WTC11 (cell line): Measurements from ENCODE around the gene BOC. TPM values are rescaled to one million over a fixed set of nuclear protein-coding genes. Genes with fewer than 3 reads are reported as not detected.

Experiments used
- ATAC-seq: fragments of 200-7000 bp; cut with Tn5 transposase; 2 replicates; pipeline ENCODE4 v1.10.0; 2021; ENCODE audit warnings: mild to moderate bottlenecking, moderate library complexity
- CTCF ChIA-PET: fragments of 300-600 bp; sonication (Branson Sonifier 250); formaldehyde crosslinking; loops from one replicate; lab custom pipeline; 2021; ENCODE audit warnings: antibody characterized with exemption; lab: Charles Lee
- POLR2A ChIA-PET: fragments of 350-600 bp; sonication (Branson Sonifier 250); formaldehyde crosslinking; loops from one replicate; lab custom pipeline; 2021; ENCODE audit warnings: antibody characterized with exemption; lab: Charles Lee
- DNase-seq: peaks from one replicate; pipeline ENCODE4 v3.0.0; 2021; ENCODE audit warnings: low spot score
- H3K27ac Mint-ChIP-seq: 2 replicates; pipeline ENCODE4 v1.8.0; 2021; ENCODE audit warnings: mixed read lengths
- H3K27me3 Mint-ChIP-seq: 2 replicates; pipeline ENCODE4 v1.8.0; 2021; ENCODE audit warnings: low read depth, mild to moderate bottlenecking, moderate library complexity, mixed read lengths
- H3K36me3 Mint-ChIP-seq: 2 replicates; pipeline ENCODE4 v1.8.0; 2021; ENCODE audit warnings: mixed read lengths
- H3K4me1 Mint-ChIP-seq: 2 replicates; pipeline ENCODE4 v1.8.0; 2022; ENCODE audit warnings: mixed read lengths
- H3K4me3 Mint-ChIP-seq: 2 replicates; pipeline ENCODE4 v1.8.0; 2021; ENCODE audit warnings: mild to moderate bottlenecking, moderate library complexity, mixed read lengths
- H3K9me3 Mint-ChIP-seq: 2 replicates; pipeline ENCODE4 v1.8.0; 2021; ENCODE audit warnings: mixed read lengths
- E2F4 ChIP-seq: sonication (generic); formaldehyde crosslinking; IDR thresholded peaks from 2 replicates; pipeline ENCODE4 v1.8.1; 2022; ENCODE audit warnings: low read depth, mild to moderate bottlenecking, moderate library complexity, missing genetic modification reagents, borderline replicate concordance
- ELF4 ChIP-seq: sonication (generic); formaldehyde crosslinking; IDR thresholded peaks from 2 replicates; pipeline ENCODE4 v1.8.1; 2022; ENCODE audit warnings: low read depth, mild to moderate bottlenecking, moderate library complexity, missing genetic modification reagents
- GRHL2 ChIP-seq: fragments of 250-450 bp; sonication (Bioruptor Pico); IDR thresholded peaks from 2 replicates; pipeline ENCODE4 v1.8.0; 2022; ENCODE audit warnings: mild to moderate bottlenecking, moderate library complexity; ENCODE audit not compliant: insufficient replicate concordance, severe bottlenecking
- GTF2I ChIP-seq: fragments of 250-450 bp; sonication (Bioruptor Pico); conservative IDR thresholded peaks from 2 replicates; pipeline ENCODE4 v1.4.0; 2021; ENCODE audit warnings: mild to moderate bottlenecking
- IRF1 ChIP-seq: sonication (generic); formaldehyde crosslinking; IDR thresholded peaks from 2 replicates; pipeline ENCODE4 v1.8.0; 2023; ENCODE audit warnings: missing genetic modification reagents
- JUN ChIP-seq: sonication (generic); formaldehyde crosslinking; IDR thresholded peaks from 2 replicates; pipeline ENCODE4 v1.8.0; 2023; ENCODE audit warnings: mild to moderate bottlenecking, missing genetic modification reagents
- MAX ChIP-seq: sonication (generic); formaldehyde crosslinking; IDR thresholded peaks from 2 replicates; pipeline ENCODE4 v1.8.0; 2022; ENCODE audit warnings: mild to moderate bottlenecking, missing genetic modification reagents
- NFYB ChIP-seq: sonication (generic); formaldehyde crosslinking; conservative IDR thresholded peaks from 2 replicates; pipeline ENCODE4 v1.8.0; 2022; ENCODE audit warnings: low read depth, missing genetic modification reagents
- NR2C2 ChIP-seq: sonication (generic); formaldehyde crosslinking; IDR thresholded peaks from 2 replicates; pipeline ENCODE4 v1.8.0; 2022; ENCODE audit warnings: mild to moderate bottlenecking, missing genetic modification reagents
- PRRX2 ChIP-seq: fragments of 250-450 bp; sonication (Bioruptor Pico); IDR thresholded peaks from 2 replicates; pipeline ENCODE4 v1.8.0; 2021; ENCODE audit warnings: mild to moderate bottlenecking
- USF1 ChIP-seq: sonication (generic); formaldehyde crosslinking; IDR thresholded peaks from 2 replicates; pipeline ENCODE4 v1.8.0; 2022; ENCODE audit warnings: mild to moderate bottlenecking, missing genetic modification reagents
- USF2 ChIP-seq: sonication (generic); formaldehyde crosslinking; IDR thresholded peaks from 2 replicates; pipeline ENCODE4 v1.8.1; 2023; ENCODE audit warnings: mild to moderate bottlenecking, missing genetic modification reagents, moderate library complexity
- ZNF121 ChIP-seq: sonication (generic); formaldehyde crosslinking; IDR thresholded peaks from 2 replicates; pipeline ENCODE4 v1.8.0; 2023; ENCODE audit warnings: missing genetic modification reagents
- ZNF219 ChIP-seq: sonication (generic); formaldehyde crosslinking; IDR thresholded peaks from 2 replicates; pipeline ENCODE4 v1.8.0; 2023; ENCODE audit warnings: missing genetic modification reagents, mild to moderate bottlenecking, borderline replicate concordance
- ZNF232 ChIP-seq: sonication (generic); formaldehyde crosslinking; IDR thresholded peaks from 2 replicates; pipeline ENCODE4 v1.8.0; 2022; ENCODE audit warnings: mild to moderate bottlenecking, missing genetic modification reagents
- ZNF396 ChIP-seq: fragments of 250-450 bp; sonication (Bioruptor Pico); IDR thresholded peaks from 2 replicates; pipeline ENCODE4 v1.8.0; 2021; ENCODE audit warnings: mild to moderate bottlenecking, moderate library complexity, borderline replicate concordance
- total RNA-seq: library from RNA; stranded (reverse); gene quantifications from 3 replicates; pipeline ENCODE4 v1.2.3, GENCODE V29; 2021
- TF ChIP-seq, protein P1 (sequence below): fragments of 250-450 bp; sonication (Bioruptor Pico); conservative IDR thresholded peaks from 2 replicates; pipeline ENCODE4 v1.9.0; 2021; ENCODE audit warnings: mild to moderate bottlenecking
- TF ChIP-seq, protein P2 (sequence below): sonication (generic); formaldehyde crosslinking; IDR thresholded peaks from 2 replicates; pipeline ENCODE4 v1.8.1; 2023; ENCODE audit warnings: mild to moderate bottlenecking, missing genetic modification reagents
- TF ChIP-seq, protein P3 (sequence below): sonication (generic); formaldehyde crosslinking; IDR thresholded peaks from 2 replicates; pipeline ENCODE4 v1.8.1; 2023; ENCODE audit warnings: mild to moderate bottlenecking, missing genetic modification reagents, moderate library complexity
- TF ChIP-seq, protein P4 (sequence below): sonication (generic); formaldehyde crosslinking; IDR thresholded peaks from 2 replicates; pipeline ENCODE4 v1.8.0; 2023; ENCODE audit warnings: missing genetic modification reagents, mild to moderate bottlenecking, borderline replicate concordance

BOC gene
- total RNA-seq, 1 experiment from 2014 or later = 8.0 TPM

GRCh38 chr3:113231391-113231790 is 20.0 kb downstream of the BOC start:
- no peak overlapping the region for H3K4me3 Mint-ChIP-seq
- no peak for TF ChIP-seq ZNF121
- no peak for TF ChIP-seq ZNF219 (CRISPR knock-in tag)
- TF ChIP-seq, protein P1, sequence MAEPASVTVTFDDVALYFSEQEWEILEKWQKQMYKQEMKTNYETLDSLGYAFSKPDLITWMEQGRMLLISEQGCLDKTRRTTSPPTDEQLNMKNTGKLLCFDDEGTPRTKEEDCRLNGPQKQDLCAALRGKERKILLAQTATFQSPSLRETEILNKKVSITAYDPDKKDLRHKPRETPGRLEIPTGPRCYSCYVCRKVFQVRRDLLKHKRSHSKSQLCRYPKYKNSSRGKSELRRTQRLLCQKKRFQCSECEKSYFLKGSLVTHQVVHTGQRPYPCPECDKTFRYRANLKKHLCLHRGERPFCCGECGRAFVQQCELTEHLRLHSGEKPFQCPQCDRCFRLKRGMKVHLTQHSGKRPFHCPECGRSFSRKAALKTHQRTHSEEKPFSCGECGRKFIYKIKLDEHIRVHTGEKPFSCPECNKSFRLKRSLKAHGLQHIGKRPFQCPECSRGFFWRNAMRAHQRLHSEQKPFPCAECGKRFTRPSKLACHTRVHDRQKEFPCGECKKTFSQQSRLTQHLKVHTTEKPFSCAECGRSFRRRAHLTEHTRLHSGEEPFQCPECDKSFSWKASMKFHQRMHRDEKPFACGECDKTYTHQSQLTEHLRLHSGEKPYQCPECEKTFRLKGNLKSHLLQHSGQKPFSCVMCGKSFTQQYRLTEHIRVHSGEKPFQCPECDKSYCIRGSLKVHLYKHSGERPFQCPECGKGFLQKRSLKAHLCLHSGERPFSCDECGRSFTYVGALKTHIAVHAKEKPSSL (CRISPR knock-in tag) = no peak
- TF ChIP-seq USF1 (CRISPR knock-in tag) = no peak
- TF ChIP-seq, protein P2, sequence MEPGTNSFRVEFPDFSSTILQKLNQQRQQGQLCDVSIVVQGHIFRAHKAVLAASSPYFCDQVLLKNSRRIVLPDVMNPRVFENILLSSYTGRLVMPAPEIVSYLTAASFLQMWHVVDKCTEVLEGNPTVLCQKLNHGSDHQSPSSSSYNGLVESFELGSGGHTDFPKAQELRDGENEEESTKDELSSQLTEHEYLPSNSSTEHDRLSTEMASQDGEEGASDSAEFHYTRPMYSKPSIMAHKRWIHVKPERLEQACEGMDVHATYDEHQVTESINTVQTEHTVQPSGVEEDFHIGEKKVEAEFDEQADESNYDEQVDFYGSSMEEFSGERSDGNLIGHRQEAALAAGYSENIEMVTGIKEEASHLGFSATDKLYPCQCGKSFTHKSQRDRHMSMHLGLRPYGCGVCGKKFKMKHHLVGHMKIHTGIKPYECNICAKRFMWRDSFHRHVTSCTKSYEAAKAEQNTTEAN = no peak
- no peak for TF ChIP-seq ZNF396 (CRISPR knock-in tag)
- no peak for TF ChIP-seq MAX (CRISPR knock-in tag)
- TF ChIP-seq IRF1 (CRISPR knock-in tag) = no peak
- TF ChIP-seq USF2 (CRISPR knock-in tag) = no peak
- no peak for TF ChIP-seq GTF2I (CRISPR knock-in tag)
- no peak for TF ChIP-seq E2F4 (CRISPR knock-in tag)
- TF ChIP-seq, protein P3, sequence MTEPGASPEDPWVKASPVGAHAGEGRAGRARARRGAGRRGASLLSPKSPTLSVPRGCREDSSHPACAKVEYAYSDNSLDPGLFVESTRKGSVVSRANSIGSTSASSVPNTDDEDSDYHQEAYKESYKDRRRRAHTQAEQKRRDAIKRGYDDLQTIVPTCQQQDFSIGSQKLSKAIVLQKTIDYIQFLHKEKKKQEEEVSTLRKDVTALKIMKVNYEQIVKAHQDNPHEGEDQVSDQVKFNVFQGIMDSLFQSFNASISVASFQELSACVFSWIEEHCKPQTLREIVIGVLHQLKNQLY (CRISPR knock-in tag) = no peak
- no peak for TF ChIP-seq NFYB (CRISPR knock-in tag)
- TF ChIP-seq NR2C2 (CRISPR knock-in tag) = no peak
- no peak for TF ChIP-seq PRRX2 (CRISPR knock-in tag)
- no peak for TF ChIP-seq GRHL2 (CRISPR knock-in tag)
- TF ChIP-seq, protein P4, sequence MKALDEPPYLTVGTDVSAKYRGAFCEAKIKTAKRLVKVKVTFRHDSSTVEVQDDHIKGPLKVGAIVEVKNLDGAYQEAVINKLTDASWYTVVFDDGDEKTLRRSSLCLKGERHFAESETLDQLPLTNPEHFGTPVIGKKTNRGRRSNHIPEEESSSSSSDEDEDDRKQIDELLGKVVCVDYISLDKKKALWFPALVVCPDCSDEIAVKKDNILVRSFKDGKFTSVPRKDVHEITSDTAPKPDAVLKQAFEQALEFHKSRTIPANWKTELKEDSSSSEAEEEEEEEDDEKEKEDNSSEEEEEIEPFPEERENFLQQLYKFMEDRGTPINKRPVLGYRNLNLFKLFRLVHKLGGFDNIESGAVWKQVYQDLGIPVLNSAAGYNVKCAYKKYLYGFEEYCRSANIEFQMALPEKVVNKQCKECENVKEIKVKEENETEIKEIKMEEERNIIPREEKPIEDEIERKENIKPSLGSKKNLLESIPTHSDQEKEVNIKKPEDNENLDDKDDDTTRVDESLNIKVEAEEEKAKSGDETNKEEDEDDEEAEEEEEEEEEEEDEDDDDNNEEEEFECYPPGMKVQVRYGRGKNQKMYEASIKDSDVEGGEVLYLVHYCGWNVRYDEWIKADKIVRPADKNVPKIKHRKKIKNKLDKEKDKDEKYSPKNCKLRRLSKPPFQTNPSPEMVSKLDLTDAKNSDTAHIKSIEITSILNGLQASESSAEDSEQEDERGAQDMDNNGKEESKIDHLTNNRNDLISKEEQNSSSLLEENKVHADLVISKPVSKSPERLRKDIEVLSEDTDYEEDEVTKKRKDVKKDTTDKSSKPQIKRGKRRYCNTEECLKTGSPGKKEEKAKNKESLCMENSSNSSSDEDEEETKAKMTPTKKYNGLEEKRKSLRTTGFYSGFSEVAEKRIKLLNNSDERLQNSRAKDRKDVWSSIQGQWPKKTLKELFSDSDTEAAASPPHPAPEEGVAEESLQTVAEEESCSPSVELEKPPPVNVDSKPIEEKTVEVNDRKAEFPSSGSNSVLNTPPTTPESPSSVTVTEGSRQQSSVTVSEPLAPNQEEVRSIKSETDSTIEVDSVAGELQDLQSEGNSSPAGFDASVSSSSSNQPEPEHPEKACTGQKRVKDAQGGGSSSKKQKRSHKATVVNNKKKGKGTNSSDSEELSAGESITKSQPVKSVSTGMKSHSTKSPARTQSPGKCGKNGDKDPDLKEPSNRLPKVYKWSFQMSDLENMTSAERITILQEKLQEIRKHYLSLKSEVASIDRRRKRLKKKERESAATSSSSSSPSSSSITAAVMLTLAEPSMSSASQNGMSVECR = no peak
- no peak for TF ChIP-seq JUN
- no peak for TF ChIP-seq ZNF232
- TF ChIP-seq ELF4 (CRISPR knock-in tag) = no peak
- H3K36me3 Mint-ChIP-seq = no peaks in the 10 kb centered on the region
- no peaks in the 10 kb centered on the region for H3K27me3 Mint-ChIP-seq
- no peak for ATAC-seq
- CTCF ChIA-PET = no interaction called here
- peaks cover 26% of the 10 kb centered on the region for H3K4me1 Mint-ChIP-seq
- no peak overlapping the region for H3K27ac Mint-ChIP-seq
- POLR2A ChIA-PET = no interaction called here
- H3K9me3 Mint-ChIP-seq = no peaks in the 10 kb centered on the region
- DNase-seq = no peak
